IMR-90 (cell line): ENCODE results near the gene FAM53B. TPM values are rescaled to one million over a fixed set of nuclear protein-coding genes. Genes with fewer than 3 reads are reported as not detected.

Source experiments
- ATAC-seq: fragments of 200-7000 bp; cut with Tn5 transposase; 2 replicates; pipeline ENCODE4 v1.9.1; 2020; ENCODE audit warnings: low read depth, mild to moderate bottlenecking, moderate library complexity
- BruUV-seq: library from RNA; stranded (reverse); fragments of 400-500 nt; replicated peaks from 2 replicates; lab custom pipeline; 2021; lab: Mats Ljungman, UMichigan
- CTCF ChIA-PET: fragments of 300-600 bp; formaldehyde crosslinking; extraction: SDS; loops from one replicate; lab custom pipeline; 2021; ENCODE audit warnings: antibody characterized with exemption; lab: Yijun Ruan, JAX
- POLR2A ChIA-PET: fragments of 300-600 bp; sonication (Branson Sonifier 250); formaldehyde crosslinking; loops from one replicate; lab custom pipeline; 2022; ENCODE audit warnings: antibody characterized with exemption; ENCODE audit not compliant: unreplicated experiment; lab: Charles Lee
- DNase-seq: peaks from one replicate; pipeline ENCODE4 v3.0.0; 2013
- H2AFZ ChIP-seq: replicated peaks from 2 replicates; pipeline ENCODE3; 2013; ENCODE audit warnings: low read length, mild to moderate bottlenecking; ENCODE audit not compliant: poor library complexity
- H2AK5ac ChIP-seq: 2 replicates; pipeline ENCODE4 v1.6.1; 2013; ENCODE audit warnings: low read depth, low read length, inconsistent platforms
- H2AK9ac ChIP-seq: replicated peaks from 2 replicates; pipeline ENCODE3; 2013; ENCODE audit warnings: mild to moderate bottlenecking, low read depth, low read length, moderate library complexity; ENCODE audit not compliant: poor library complexity
- H2BK120ac ChIP-seq: 2 replicates; pipeline ENCODE4 v1.6.1; 2013; ENCODE audit warnings: low read depth, low read length, inconsistent platforms
- H2BK15ac ChIP-seq: 3 replicates; pipeline ENCODE4 v1.6.1; 2013; ENCODE audit warnings: low read depth, low read length, inconsistent platforms
- H2BK20ac ChIP-seq: 2 replicates; pipeline ENCODE4 v1.6.1; 2013; ENCODE audit warnings: low read depth, mild to moderate bottlenecking, inconsistent platforms, low read length, moderate library complexity
- H2BK5ac ChIP-seq: 2 replicates; pipeline ENCODE4 v1.6.1; 2013; ENCODE audit warnings: mild to moderate bottlenecking, low read depth, low read length, inconsistent platforms; ENCODE audit not compliant: poor library complexity, severe bottlenecking
- H3K14ac ChIP-seq: replicated peaks from 2 replicates; pipeline ENCODE4 v1.6.1; 2013; ENCODE audit warnings: low read depth, low read length, inconsistent platforms
- H3K18ac ChIP-seq: 2 replicates; pipeline ENCODE4 v1.6.1; 2013; ENCODE audit warnings: low read depth, low read length, control low read depth
- H3K23ac ChIP-seq: 2 replicates; pipeline ENCODE4 v1.6.1; 2013; ENCODE audit warnings: low read depth, low read length, inconsistent platforms
- H3K27ac ChIP-seq: 2 replicates; pipeline ENCODE4 v1.5.1; 2013; ENCODE audit warnings: mild to moderate bottlenecking, control low read depth, low read length; ENCODE audit not compliant: insufficient read depth
- H3K27me3 ChIP-seq: 2 replicates; pipeline ENCODE4 v1.6.1; 2013; ENCODE audit warnings: low read length; ENCODE audit not compliant: control insufficient read depth, insufficient read depth
- H3K36me3 ChIP-seq: 2 replicates; pipeline ENCODE4 v1.6.1; 2013; ENCODE audit warnings: low read length, mixed read lengths; ENCODE audit not compliant: control insufficient read depth, insufficient read depth
- H3K4ac ChIP-seq: 2 replicates; pipeline ENCODE4 v1.6.1; 2013; ENCODE audit warnings: low read depth, low read length, inconsistent platforms
- H3K4me1 ChIP-seq: 2 replicates; pipeline ENCODE4 v1.6.1; 2013; ENCODE audit warnings: low read length, mixed read lengths; ENCODE audit not compliant: control insufficient read depth, insufficient read depth
- H3K4me2 ChIP-seq: 2 replicates; pipeline ENCODE4 v1.6.1; 2013; ENCODE audit warnings: low read depth, mild to moderate bottlenecking, control low read depth, low read length, moderate library complexity
- H3K4me3 ChIP-seq: 2 replicates; pipeline ENCODE4 v1.5.1; 2013; ENCODE audit warnings: low read depth, mild to moderate bottlenecking, control low read depth, low read length, moderate library complexity; ENCODE audit not compliant: insufficient read depth
- H3K56ac ChIP-seq: 2 replicates; pipeline ENCODE4 v1.6.1; 2013; ENCODE audit warnings: low read length, inconsistent platforms; ENCODE audit not compliant: insufficient read depth; ENCODE audit errors: extremely low read depth
- H3K79me1 ChIP-seq, 2 experiments: 2 replicates each; pipeline ENCODE4 v1.6.1; 2013; ENCODE audit warnings: low read length in 2 of 2, inconsistent platforms in 1 of 2, low read depth in 1 of 2
- H3K9ac ChIP-seq: 2 replicates; pipeline ENCODE4 v1.6.1; 2013; ENCODE audit warnings: low read depth, low read length, control low read depth
- H3K9me1 ChIP-seq: 2 replicates; pipeline ENCODE4 v1.6.1; 2013; ENCODE audit warnings: low read length, inconsistent platforms; ENCODE audit not compliant: insufficient read depth
- H3K9me3 ChIP-seq: 2 replicates; pipeline ENCODE4 v1.6.1; 2013; ENCODE audit warnings: low read length; ENCODE audit not compliant: control insufficient read depth, insufficient read depth
- H4K20me1 ChIP-seq: 2 replicates; pipeline ENCODE4 v1.6.1; 2013; ENCODE audit warnings: low read length, inconsistent platforms; ENCODE audit not compliant: insufficient read depth
- H4K5ac ChIP-seq: 2 replicates; pipeline ENCODE4 v1.6.1; 2013; ENCODE audit warnings: mild to moderate bottlenecking, low read depth, low read length, control low read depth
- H4K8ac ChIP-seq, 2 experiments: 2 replicates each; pipeline ENCODE4 v1.6.1; 2013; ENCODE audit warnings: low read depth in 2 of 2, low read length in 2 of 2, control low read depth in 1 of 2, inconsistent platforms in 1 of 2
- H4K91ac ChIP-seq: 2 replicates; pipeline ENCODE4 v1.6.1; 2013; ENCODE audit warnings: low read depth, low read length, inconsistent platforms; ENCODE audit not compliant: insufficient read depth
- CHD1 ChIP-seq: IDR thresholded peaks from 2 replicates; pipeline ENCODE4 v1.6.1; 2012; ENCODE audit warnings: low read depth, low read length, improper control_type of control experiment
- MAZ ChIP-seq: IDR thresholded peaks from 2 replicates; pipeline ENCODE4 v1.6.1; 2012; ENCODE audit warnings: low read depth, mild to moderate bottlenecking, low read length, improper control_type of control experiment, moderate library complexity, borderline replicate concordance
- NFE2L2 ChIP-seq: fragments of 150-350 bp; IDR thresholded peaks from 2 replicates; pipeline ENCODE4 v1.6.1; 2016; ENCODE audit warnings: low read depth, mild to moderate bottlenecking, low read length
- RAD21 ChIP-seq: IDR thresholded peaks from 2 replicates; pipeline ENCODE4 v1.6.1; 2012; ENCODE audit warnings: low read length, improper control_type of control experiment
- RFX5 ChIP-seq: IDR thresholded peaks from 2 replicates; pipeline ENCODE4 v1.8.0; 2012; ENCODE audit warnings: low read depth, mild to moderate bottlenecking, low read length, moderate library complexity
- SMC3 ChIP-seq: fragments of 150-350 bp; IDR thresholded peaks from 2 replicates; pipeline ENCODE4 v1.6.1; 2016; ENCODE audit warnings: low read depth, mild to moderate bottlenecking, antibody characterized with exemption, low read length, moderate library complexity
- WGBS, 2 experiments: methylation state at CpG; one replicate each; pipeline versions ENCODE4 v1.1.5 to v1.1.7; 2013; ENCODE audit warnings: missing lambda C conversion rate in 2 of 2; ENCODE audit not compliant: insufficient read length in 1 of 2; ENCODE audit errors: extremely low coverage in 2 of 2; 5-methylcytosine and 5-hydroxymethylcytosine counted together
- dilution Hi-C: fragments of 300-500 bp; cut with HindIII; formaldehyde crosslinking; loops from one replicate; pipeline ENCODE4 v1.14.3; 2018; ENCODE audit warnings: low sequenced_read_pairs; ENCODE audit not compliant: unreplicated experiment
- in situ Hi-C: fragments of 300-500 bp; cut with MboI; formaldehyde crosslinking; loops from 3 replicates; pipeline ENCODE4 v1.14.3; 2019; ENCODE audit warnings: low sequenced_read_pairs, inconsistent platforms, mixed read lengths
- intact Hi-C: fragments of 100-400 bp; cut with micrococcal nuclease; formaldehyde crosslinking; loops from 2 replicates; pipeline ENCODE4 v1.10.0; 2022
- polyA plus RNA-seq, 3 experiments: library from polyadenylated mRNA; depleted of rRNA; stranded (reverse); fragments of >200 nt; gene quantifications; 2 replicates each; pipeline ENCODE4 v1.2.3, GENCODE V29; 2012; ENCODE audit warnings: low replicate concordance in 1 of 3
- total RNA-seq: library from RNA; depleted of rRNA; stranded (reverse); fragments of >200 nt; gene quantifications from 2 replicates; pipeline ENCODE4 v1.2.3, GENCODE V29; 2012
- TF ChIP-seq, protein P1 (sequence below): fragments of 150-350 bp; IDR thresholded peaks from 2 replicates; pipeline ENCODE4 v1.6.1; 2016; ENCODE audit warnings: low read depth, mild to moderate bottlenecking, low read length, moderate library complexity, borderline replicate concordance
- TF ChIP-seq, protein P2 (sequence below): conservative IDR thresholded peaks from 2 replicates; pipeline ENCODE4 v1.5.1; 2012; ENCODE audit warnings: mild to moderate bottlenecking, low read depth, low read length, improper control_type of control experiment

The FAM53B gene
- total and polyA plus RNA-seq, 2 of the 4 experiments (the other 2 are of a cell fraction) = 3.8 to 5.7 TPM

DNA sequence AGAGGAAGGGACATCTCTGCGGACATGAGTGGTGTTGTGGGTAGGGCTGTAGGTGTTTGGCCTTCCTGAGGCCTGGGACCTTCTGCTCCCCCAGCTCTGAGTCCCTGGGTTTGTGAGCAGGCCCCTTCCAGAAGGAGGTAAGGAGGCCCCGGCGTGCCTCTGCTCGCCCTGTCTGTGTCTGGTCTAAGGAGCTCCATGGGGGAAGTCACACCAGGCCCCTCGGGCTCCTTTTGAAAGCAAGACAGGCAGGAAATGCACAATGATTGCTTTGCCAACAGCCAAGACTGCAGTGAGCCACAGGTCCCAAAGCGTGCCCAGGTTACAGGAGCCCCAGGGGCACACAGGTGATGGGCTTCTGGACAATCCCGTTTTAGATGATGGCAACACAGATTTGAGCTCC is 89.5 kb downstream of the FAM53B start:
- peaks cover 2% of the 10 kb centered on the region; the same call in 1 of the 2 replicates for H3K4me1 ChIP-seq
- H3K4ac ChIP-seq = no peak overlapping the region
- no peak overlapping the region for H2AK9ac ChIP-seq
- dilution Hi-C loops = no loop called here
- H3K9me1 ChIP-seq = peaks cover 11% of the 10 kb centered on the region
- H4K20me1 ChIP-seq = peaks cover 9% of the 10 kb centered on the region
- intact Hi-C loops = no loop called here
- no peak overlapping the region for H2BK5ac ChIP-seq
- no peaks in the 10 kb centered on the region for H3K9me3 ChIP-seq
- H4K5ac ChIP-seq = no peak overlapping the region
- BruUV-seq = no TSS peak
- no peak overlapping the region for H3K27ac ChIP-seq
- no peak overlapping the region for H3K14ac ChIP-seq
- no peak overlapping the region for H2BK15ac ChIP-seq
- no peak overlapping the region for H3K4me3 ChIP-seq
- no peak for DNase-seq
- no peak overlapping the region for H3K9ac ChIP-seq
- no peak overlapping the region for H4K8ac ChIP-seq
- no peaks in the 10 kb centered on the region for H3K36me3 ChIP-seq
- WGBS, 2 experiments = 92% methylated on average over 5 of the region's 7 CpGs; no CpG with 5 or more reads in 1 of the 2 experiments
- no peak overlapping the region for H3K18ac ChIP-seq
- ATAC-seq = no peak
- TF ChIP-seq MAZ = no peak
- no peak for TF ChIP-seq NFE2L2
- TF ChIP-seq CHD1 = no peak
- TF ChIP-seq, protein P1, sequence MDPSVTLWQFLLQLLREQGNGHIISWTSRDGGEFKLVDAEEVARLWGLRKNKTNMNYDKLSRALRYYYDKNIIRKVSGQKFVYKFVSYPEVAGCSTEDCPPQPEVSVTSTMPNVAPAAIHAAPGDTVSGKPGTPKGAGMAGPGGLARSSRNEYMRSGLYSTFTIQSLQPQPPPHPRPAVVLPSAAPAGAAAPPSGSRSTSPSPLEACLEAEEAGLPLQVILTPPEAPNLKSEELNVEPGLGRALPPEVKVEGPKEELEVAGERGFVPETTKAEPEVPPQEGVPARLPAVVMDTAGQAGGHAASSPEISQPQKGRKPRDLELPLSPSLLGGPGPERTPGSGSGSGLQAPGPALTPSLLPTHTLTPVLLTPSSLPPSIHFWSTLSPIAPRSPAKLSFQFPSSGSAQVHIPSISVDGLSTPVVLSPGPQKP = no peak
- TF ChIP-seq, protein P2, sequence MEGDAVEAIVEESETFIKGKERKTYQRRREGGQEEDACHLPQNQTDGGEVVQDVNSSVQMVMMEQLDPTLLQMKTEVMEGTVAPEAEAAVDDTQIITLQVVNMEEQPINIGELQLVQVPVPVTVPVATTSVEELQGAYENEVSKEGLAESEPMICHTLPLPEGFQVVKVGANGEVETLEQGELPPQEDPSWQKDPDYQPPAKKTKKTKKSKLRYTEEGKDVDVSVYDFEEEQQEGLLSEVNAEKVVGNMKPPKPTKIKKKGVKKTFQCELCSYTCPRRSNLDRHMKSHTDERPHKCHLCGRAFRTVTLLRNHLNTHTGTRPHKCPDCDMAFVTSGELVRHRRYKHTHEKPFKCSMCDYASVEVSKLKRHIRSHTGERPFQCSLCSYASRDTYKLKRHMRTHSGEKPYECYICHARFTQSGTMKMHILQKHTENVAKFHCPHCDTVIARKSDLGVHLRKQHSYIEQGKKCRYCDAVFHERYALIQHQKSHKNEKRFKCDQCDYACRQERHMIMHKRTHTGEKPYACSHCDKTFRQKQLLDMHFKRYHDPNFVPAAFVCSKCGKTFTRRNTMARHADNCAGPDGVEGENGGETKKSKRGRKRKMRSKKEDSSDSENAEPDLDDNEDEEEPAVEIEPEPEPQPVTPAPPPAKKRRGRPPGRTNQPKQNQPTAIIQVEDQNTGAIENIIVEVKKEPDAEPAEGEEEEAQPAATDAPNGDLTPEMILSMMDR = no peak
- TF ChIP-seq RFX5 = no peak
- no peak for TF ChIP-seq RAD21
- no peak for TF ChIP-seq SMC3
- no peak overlapping the region for H2BK20ac ChIP-seq
- in situ Hi-C loops = no loop called here
- H3K79me1 ChIP-seq = peaks cover 3 to 6% of the 10 kb centered on the region in 2 experiments; a peak in 2 of 4 replicates
- H3K4me2 ChIP-seq = no peak overlapping the region
- no peak overlapping the region for H2BK120ac ChIP-seq
- no peak overlapping the region for H3K56ac ChIP-seq
- H4K91ac ChIP-seq = no peak overlapping the region
- no peak overlapping the region for H2AK5ac ChIP-seq
- CTCF ChIA-PET = no interaction called here
- no peak overlapping the region for H2AFZ ChIP-seq
- POLR2A ChIA-PET = no interaction called here
- no peak overlapping the region for H3K23ac ChIP-seq
- no peaks in the 10 kb centered on the region for H3K27me3 ChIP-seq
